Hepatocyte (in vitro differentiated cells): ENCODE measurements around the gene C2CD4C. TPM values are rescaled to one million over a fixed set of nuclear protein-coding genes. Genes with fewer than 3 reads are reported as not detected.

Source experiments
- DNase-seq: peaks from one replicate; pipeline ENCODE4 v3.0.0-alpha.2; 2016; ENCODE audit warnings: low spot score
- H2AFZ ChIP-seq: fragments of 200-600 bp; sonication (generic); 2 replicates; pipeline ENCODE4 v1.6.0; 2016; ENCODE audit warnings: antibody characterized with exemption, mild to moderate bottlenecking
- H3K27ac ChIP-seq: fragments of 200-600 bp; sonication (generic); 2 replicates; pipeline ENCODE4 v1.5.1; 2016; ENCODE audit warnings: mild to moderate bottlenecking
- H3K27me3 ChIP-seq: fragments of 200-600 bp; sonication (generic); 2 replicates; pipeline ENCODE4 v1.6.1; 2016
- H3K36me3 ChIP-seq: fragments of 200-600 bp; sonication (generic); replicated peaks from 2 replicates; pipeline ENCODE4 v1.5.1; 2016; ENCODE audit warnings: low read depth; ENCODE audit not compliant: insufficient read depth
- H3K4me1 ChIP-seq: fragments of 200-600 bp; sonication (generic); 2 replicates; pipeline ENCODE4 v1.5.1; 2016; ENCODE audit warnings: mild to moderate bottlenecking, moderate library complexity; ENCODE audit not compliant: insufficient read depth
- H3K4me2 ChIP-seq: fragments of 200-600 bp; sonication (generic); 2 replicates; pipeline ENCODE4 v1.6.0; 2016
- H3K4me3 ChIP-seq: fragments of 200-600 bp; sonication (generic); 2 replicates; pipeline ENCODE4 v1.5.1; 2016; ENCODE audit warnings: mild to moderate bottlenecking
- H3K79me2 ChIP-seq: fragments of 200-600 bp; sonication (generic); 2 replicates; pipeline ENCODE4 v1.6.0; 2017; ENCODE audit warnings: mild to moderate bottlenecking
- H3K9me2 ChIP-seq: fragments of 200-600 bp; sonication (generic); replicated peaks from 2 replicates; pipeline ENCODE4 v1.6.0; 2017; ENCODE audit warnings: mild to moderate bottlenecking; ENCODE audit not compliant: insufficient read depth
- H3K9me3 ChIP-seq: fragments of 200-600 bp; sonication (generic); 2 replicates; pipeline ENCODE4 v1.5.1; 2016; ENCODE audit warnings: low read depth, mild to moderate bottlenecking
- H4K20me1 ChIP-seq: fragments of 200-600 bp; sonication (generic); 2 replicates; pipeline ENCODE4 v1.6.0; 2016; ENCODE audit warnings: mild to moderate bottlenecking; ENCODE audit not compliant: insufficient read depth, poor library complexity, severe bottlenecking
- CTCF ChIP-seq: fragments of 200-600 bp; sonication (generic); IDR thresholded peaks from 2 replicates; pipeline ENCODE4 v1.5.1; 2016; ENCODE audit warnings: antibody characterized with exemption, mild to moderate bottlenecking; ENCODE audit not compliant: poor library complexity
- EZH2 ChIP-seq: fragments of 200-600 bp; sonication (generic); IDR thresholded peaks from 2 replicates; pipeline ENCODE4 v1.6.1; 2016; ENCODE audit warnings: antibody characterized with exemption, mild to moderate bottlenecking, borderline replicate concordance
- EZH2phosphoT487 ChIP-seq: fragments of 200-600 bp; sonication (generic); IDR thresholded peaks from one replicate; pipeline ENCODE4 v1.6.1; 2018; ENCODE audit warnings: antibody characterized with exemption, mild to moderate bottlenecking, low read depth, moderate library complexity; ENCODE audit not compliant: unreplicated experiment, severe bottlenecking
- WGBS: methylation state at CpG from one replicate; pipeline ENCODE4 v1.1.6; 2016; ENCODE audit warnings: low lambda C conversion rate; ENCODE audit errors: missing lambda C conversion rate; 5-methylcytosine and 5-hydroxymethylcytosine counted together
- polyA plus RNA-seq: library from polyadenylated mRNA; unstranded; fragments of >200 nt; fragmentation: Nextera tagmentation; extraction: Ambion mirVana; gene quantifications from 2 replicates; pipeline ENCODE4 v1.2.1, GENCODE V29; 2016
- total RNA-seq: library from RNA; depleted of rRNA; stranded (reverse); fragments of >200 nt; gene quantifications from 2 replicates; pipeline ENCODE4 v1.2.3, GENCODE V29; 2014

Gene C2CD4C
- total and polyA plus RNA-seq, 2 experiments from 2014 or later: 3.4 to 4.6 TPM

DNA sequence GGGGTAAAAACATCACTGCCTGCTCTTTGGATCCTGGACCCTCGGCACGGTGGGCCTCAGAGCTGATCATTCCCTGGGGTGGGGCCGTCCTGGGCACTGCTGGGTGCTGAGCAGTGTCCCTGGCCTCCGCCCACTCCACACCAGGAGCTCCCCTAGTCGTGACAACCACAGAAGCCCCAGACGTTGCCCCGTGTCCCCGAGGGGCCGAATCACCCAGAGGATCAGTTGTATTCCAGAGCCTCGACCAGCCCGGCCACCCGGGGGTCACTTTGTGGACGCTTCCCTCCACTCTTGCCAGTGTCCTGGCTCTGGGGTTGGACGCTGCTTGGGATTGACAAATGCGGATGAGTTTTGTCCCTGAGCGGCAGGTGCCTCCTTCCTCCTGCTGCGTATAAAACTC lies 10.2 kb downstream of the C2CD4C start:
- 89% methylated on average over 17 of the region's 17 CpGs for WGBS
- no peak overlapping the region for H3K4me3 ChIP-seq
- no peak overlapping the region for H3K27ac ChIP-seq
- TF ChIP-seq CTCF (no peak), EZH2 (no peak), EZH2phosphoT487 (no peak)
- no peak for DNase-seq
- no peaks in the 10 kb centered on the region for H3K4me1 ChIP-seq
- no peaks in the 10 kb centered on the region for H3K9me3 ChIP-seq
- H4K20me1 ChIP-seq: no peaks in the 10 kb centered on the region
- H3K36me3 ChIP-seq: no peaks in the 10 kb centered on the region
- H3K27me3 ChIP-seq: no peaks in the 10 kb centered on the region
- H3K4me2 ChIP-seq: no peak overlapping the region
- no peaks in the 10 kb centered on the region for H3K9me2 ChIP-seq
- H2AFZ ChIP-seq: no peak overlapping the region
- H3K79me2 ChIP-seq: no peaks in the 10 kb centered on the region

- Histone ChIP-seq H3K36me3 (no peaks in the 10 kb centered on the region), H3K4me2 (no peak overlapping the region), H3K9me2 (no peaks in the 10 kb centered on the region), H3K4me1 (no peaks in the 10 kb centered on the region), H3K27ac (no peak overlapping the region), H3K4me3 (no peak overlapping the region), H3K9me3 (no peaks in the 10 kb centered on the region), H3K27me3 (no peaks in the 10 kb centered on the region), H2AFZ (no peak overlapping the region), H4K20me1 (no peaks in the 10 kb centered on the region), H3K79me2 (no peaks in the 10 kb centered on the region)
- 93% methylated on average over 29 of the region's 31 CpGs for WGBS
- DNase-seq: no peak
- TF ChIP-seq CTCF (no peak), EZH2 (no peak), EZH2phosphoT487 (no peak)
These were observed 10.8 kb downstream of the C2CD4C start for GRCh38 chr19:397941-398706.

DNA sequence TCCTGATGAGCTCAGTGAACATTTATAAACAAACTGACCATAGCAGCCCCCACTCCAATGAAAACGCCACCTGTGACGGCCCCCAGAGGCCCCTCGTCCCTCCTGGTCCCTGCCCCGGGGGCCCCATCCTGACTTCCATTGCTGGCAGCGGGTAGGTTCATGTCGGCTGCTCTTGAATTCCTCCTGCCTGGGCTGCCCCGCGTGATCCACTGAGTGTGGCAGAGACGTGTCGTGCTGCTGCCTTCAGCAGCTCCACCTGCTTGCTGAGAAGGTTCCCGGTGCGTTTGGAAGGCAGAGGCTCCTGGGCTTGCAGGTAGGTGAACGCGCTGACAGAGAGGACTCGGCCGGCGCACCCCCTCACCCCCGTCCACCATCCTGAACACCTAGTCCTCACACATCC lies 11.6 kb downstream of the C2CD4C start:
- DNase-seq: no peak
- Histone ChIP-seq H4K20me1 (no peaks in the 10 kb centered on the region), H3K4me3 (no peak overlapping the region), H3K27me3 (no peaks in the 10 kb centered on the region), H3K4me2 (no peak overlapping the region), H3K36me3 (no peaks in the 10 kb centered on the region), H3K79me2 (no peaks in the 10 kb centered on the region), H3K4me1 (no peaks in the 10 kb centered on the region), H2AFZ (no peak overlapping the region), H3K9me2 (no peaks in the 10 kb centered on the region), H3K27ac (no peak overlapping the region), H3K9me3 (no peaks in the 10 kb centered on the region)
- no peak for TF ChIP-seq EZH2phosphoT487
- TF ChIP-seq EZH2: no peak
- TF ChIP-seq CTCF: no peak
- WGBS: 70% methylated on average over 18 of the region's 18 CpGs
